HCT116 (cell line): ENCODE results near the gene FAIM2.

Experiments
- CBX3 ChIP-seq: IDR thresholded peaks from 2 replicates; pipeline ENCODE4 v1.6.1; 2012; ENCODE audit warnings: low read depth
- EZH2 ChIP-seq: fragments of 200-600 bp; sonication (generic); IDR thresholded peaks from 2 replicates; pipeline ENCODE4 v1.6.1; 2017; ENCODE audit warnings: antibody characterized with exemption, mixed run types
- FOSL1 ChIP-seq: IDR thresholded peaks from 2 replicates; pipeline ENCODE4 v1.6.1; 2012; ENCODE audit warnings: low read depth
- POLR2A ChIP-seq: IDR thresholded peaks from 2 replicates; pipeline ENCODE4 v1.7.0; 2011; ENCODE audit warnings: borderline replicate concordance; ENCODE audit not compliant: insufficient read depth, insufficient read length; ENCODE audit errors: extremely low read depth
- POLR2AphosphoS5 ChIP-seq: IDR thresholded peaks from 2 replicates; pipeline ENCODE4 v1.6.1; 2011; ENCODE audit warnings: mild to moderate bottlenecking, low read depth, low read length, moderate library complexity
- RAD21 ChIP-seq: IDR thresholded peaks from 2 replicates; pipeline ENCODE4 v1.6.1; 2012; ENCODE audit warnings: low read depth, mild to moderate bottlenecking
- SIN3A ChIP-seq: IDR thresholded peaks from 2 replicates; pipeline ENCODE4 v1.6.1; 2012; ENCODE audit warnings: low read depth
- YY1 ChIP-seq: IDR thresholded peaks from 2 replicates; pipeline ENCODE4 v1.6.1; 2011; ENCODE audit warnings: low read length, low read depth, moderate library complexity, mild to moderate bottlenecking; ENCODE audit not compliant: insufficient replicate concordance; ENCODE audit errors: extremely low read depth
- ZNF274 ChIP-seq: fragments of 200-500 bp; sonication (Bioruptor generic); IDR thresholded peaks from 2 replicates; pipeline ENCODE4 v1.6.1; 2014; ENCODE audit warnings: mild to moderate bottlenecking, low read depth, low read length, inconsistent platforms
- TF ChIP-seq, protein P1 (sequence below), 3 experiments: fragments of 200-600 bp in 1 of 3; sonication (generic) in 1 of 3; IDR thresholded peaks in 2 of 3; conservative IDR thresholded peaks in 1 of 3; 2 replicates each; pipeline ENCODE4 v1.5.1; 2012 to 2017; ENCODE audit warnings: low read depth in 2 of 3, low read length in 2 of 3, antibody characterized with exemption in 1 of 3, borderline replicate concordance in 1 of 3, control low read depth in 1 of 3, mild to moderate bottlenecking in 1 of 3, mixed read lengths in 1 of 3, mixed run types in 1 of 3, moderate library complexity in 1 of 3; ENCODE audit not compliant: insufficient read depth in 1 of 3
- TF ChIP-seq, protein P2 (sequence below): IDR thresholded peaks from 2 replicates; pipeline ENCODE4 v1.6.1; 2012

DNA sequence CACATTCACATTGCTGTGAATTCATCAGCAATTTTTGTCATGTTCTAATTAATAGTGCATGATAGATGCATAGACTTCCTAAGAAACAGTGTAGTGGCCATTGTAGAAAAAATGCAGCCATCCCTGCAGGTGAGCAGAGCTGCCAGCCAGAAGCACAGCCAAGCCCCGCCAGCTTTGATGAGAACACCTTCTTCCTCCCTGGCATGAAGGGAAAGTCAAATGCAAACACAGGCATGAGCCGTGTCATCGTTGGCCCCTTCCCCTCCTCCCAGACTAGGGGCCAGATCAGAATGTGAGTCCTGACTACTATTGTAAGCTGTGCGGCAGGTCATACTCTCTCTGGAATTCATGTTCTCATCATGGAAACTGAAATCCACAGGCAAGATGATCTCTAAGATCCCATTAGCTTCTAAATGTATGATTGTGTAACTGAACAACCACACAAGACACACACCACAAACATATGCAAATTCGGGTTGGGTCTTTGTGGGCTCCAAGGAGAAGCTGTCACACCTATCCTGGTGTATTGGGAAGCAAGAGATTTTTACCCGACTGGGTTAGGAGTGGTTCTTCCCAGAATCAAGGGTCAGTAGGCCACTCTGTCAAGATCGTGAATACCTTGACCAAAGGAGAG, 44.0 kb upstream of the FAIM2 start:
- no peak for TF ChIP-seq EZH2
- TF ChIP-seq FOSL1: no peak
- TF ChIP-seq, protein P1, sequence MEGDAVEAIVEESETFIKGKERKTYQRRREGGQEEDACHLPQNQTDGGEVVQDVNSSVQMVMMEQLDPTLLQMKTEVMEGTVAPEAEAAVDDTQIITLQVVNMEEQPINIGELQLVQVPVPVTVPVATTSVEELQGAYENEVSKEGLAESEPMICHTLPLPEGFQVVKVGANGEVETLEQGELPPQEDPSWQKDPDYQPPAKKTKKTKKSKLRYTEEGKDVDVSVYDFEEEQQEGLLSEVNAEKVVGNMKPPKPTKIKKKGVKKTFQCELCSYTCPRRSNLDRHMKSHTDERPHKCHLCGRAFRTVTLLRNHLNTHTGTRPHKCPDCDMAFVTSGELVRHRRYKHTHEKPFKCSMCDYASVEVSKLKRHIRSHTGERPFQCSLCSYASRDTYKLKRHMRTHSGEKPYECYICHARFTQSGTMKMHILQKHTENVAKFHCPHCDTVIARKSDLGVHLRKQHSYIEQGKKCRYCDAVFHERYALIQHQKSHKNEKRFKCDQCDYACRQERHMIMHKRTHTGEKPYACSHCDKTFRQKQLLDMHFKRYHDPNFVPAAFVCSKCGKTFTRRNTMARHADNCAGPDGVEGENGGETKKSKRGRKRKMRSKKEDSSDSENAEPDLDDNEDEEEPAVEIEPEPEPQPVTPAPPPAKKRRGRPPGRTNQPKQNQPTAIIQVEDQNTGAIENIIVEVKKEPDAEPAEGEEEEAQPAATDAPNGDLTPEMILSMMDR (IDR thresholded peaks at IDR 0.05 in 2 of 3, conservative IDR thresholded peaks at IDR 0.05 in 1 of 3; ENCODE audit: borderline replicate concordance in 1 of 3, insufficient read depth in 1 of 3, low read depth in 2 of 3, low read length in 2 of 3): no peak
- no peak for TF ChIP-seq ZNF274
- TF ChIP-seq POLR2A: no peak
- TF ChIP-seq RAD21: no peak
- TF ChIP-seq, protein P2, sequence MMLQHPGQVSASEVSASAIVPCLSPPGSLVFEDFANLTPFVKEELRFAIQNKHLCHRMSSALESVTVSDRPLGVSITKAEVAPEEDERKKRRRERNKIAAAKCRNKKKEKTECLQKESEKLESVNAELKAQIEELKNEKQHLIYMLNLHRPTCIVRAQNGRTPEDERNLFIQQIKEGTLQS: no peak
- TF ChIP-seq SIN3A: no peak
- TF ChIP-seq CBX3: no peak
- no peak for TF ChIP-seq POLR2AphosphoS5
- no peak for TF ChIP-seq YY1
